Endothelial cell of umbilical vein (primary cell): ENCODE data around the gene NR4A1. TPM values are rescaled to one million over a fixed set of nuclear protein-coding genes. Genes with fewer than 3 reads are reported as not detected.
A peak's percentile ranks its signal among the peaks of the same experiment; 100 is the strongest.

ENCODE experiments used
- BruUV-seq: library from RNA; stranded (reverse); fragments of 400-500 nt; replicated peaks from 2 replicates; lab custom pipeline; 2021; lab: Mats Ljungman, UMichigan
- CTCF ChIA-PET: fragments of 300-600, 350-600 bp; sonication (Branson Sonifier 250); formaldehyde crosslinking; loops from one replicate; lab custom pipeline; 2021; ENCODE audit warnings: antibody characterized with exemption, inconsistent platforms; lab: Charles Lee
- POLR2A ChIA-PET: fragments of 300-600, 350-600 bp; sonication (Branson Sonifier 250); formaldehyde crosslinking; loops from one replicate; lab custom pipeline; 2021; ENCODE audit warnings: antibody characterized with exemption, inconsistent platforms; lab: Charles Lee
- DNase-seq: peaks from one replicate; pipeline ENCODE4 v3.0.0-alpha.2; 2011; ENCODE audit warnings: low read depth, low spot score
- FAIRE-seq: peaks from 2 replicates; lab custom pipeline; 2011; peaks lifted over from hg19 to GRCh38; lab: Jason Lieb, UNC
- H2AFZ ChIP-seq: 2 replicates; pipeline ENCODE4 v1.6.0; 2012; ENCODE audit warnings: low read depth, low read length, control low read depth, inconsistent platforms
- H3K27ac ChIP-seq: 2 replicates; pipeline ENCODE4 v1.5.1; 2011; ENCODE audit warnings: low read depth, mild to moderate bottlenecking, control low read depth, low read length, moderate library complexity; ENCODE audit not compliant: insufficient read depth
- H3K27me3 ChIP-seq, 2 experiments: 2 replicates each; pipeline versions ENCODE4 v1.6.0 to v1.6.1; 2011; ENCODE audit warnings: low read length in 2 of 2, mixed read lengths in 1 of 2; ENCODE audit not compliant: control insufficient read depth in 2 of 2, insufficient read depth in 2 of 2
- H3K36me3 ChIP-seq, 2 experiments: 2 replicates in 1 of 2; 3 replicates in 1 of 2; pipeline ENCODE4 v1.5.1; 2011; ENCODE audit warnings: low read length in 2 of 2, mild to moderate bottlenecking in 1 of 2, moderate library complexity in 1 of 2; ENCODE audit not compliant: control insufficient read depth in 2 of 2, insufficient read depth in 2 of 2; ENCODE audit errors: extremely low read depth in 1 of 2
- H3K4me1 ChIP-seq: 3 replicates; pipeline ENCODE4 v1.5.1; 2011; ENCODE audit warnings: mild to moderate bottlenecking, low read length; ENCODE audit not compliant: control insufficient read depth, insufficient read depth; ENCODE audit errors: extremely low read depth
- H3K4me2 ChIP-seq: 2 replicates; pipeline ENCODE4 v1.6.1; 2011; ENCODE audit warnings: low read length, control low read depth, mixed read lengths; ENCODE audit not compliant: insufficient read depth
- H3K4me3 ChIP-seq, 3 experiments: fragments of 200-600 bp in 1 of 3; sonication (generic), shearing (Covaris generic) in 1 of 3; replicated peaks in 1 of 3; 2 replicates each; pipeline ENCODE4 v1.5.1; 2011 to 2016; ENCODE audit warnings: control low read depth in 3 of 3, low read length in 3 of 3, mild to moderate bottlenecking in 2 of 3, inconsistent platforms in 1 of 3, low read depth in 1 of 3, moderate library complexity in 1 of 3; ENCODE audit not compliant: insufficient read depth in 1 of 3
- H3K79me2 ChIP-seq: 2 replicates; pipeline ENCODE4 v1.6.0; 2012; ENCODE audit warnings: low read length, inconsistent platforms; ENCODE audit not compliant: control insufficient read depth, insufficient read depth
- H3K9ac ChIP-seq: replicated peaks from 2 replicates; pipeline ENCODE3; 2011; ENCODE audit warnings: low read length, control low read depth; ENCODE audit not compliant: insufficient read depth; ENCODE audit errors: extremely low read depth
- H3K9me1 ChIP-seq: replicated peaks from 3 replicates; pipeline ENCODE4 v1.6.0; 2011; ENCODE audit warnings: mild to moderate bottlenecking, low read length; ENCODE audit not compliant: control insufficient read depth, insufficient read depth; ENCODE audit errors: extremely low read depth
- H3K9me3 ChIP-seq: replicated peaks from 2 replicates; pipeline ENCODE4 v1.5.1; 2012; ENCODE audit warnings: low read length, inconsistent platforms; ENCODE audit not compliant: control insufficient read depth, insufficient read depth
- H4K20me1 ChIP-seq: replicated peaks from 2 replicates; pipeline ENCODE3; 2011; ENCODE audit warnings: mild to moderate bottlenecking, low read length; ENCODE audit not compliant: control insufficient read depth, insufficient read depth; ENCODE audit errors: extremely low read depth
- CTCF ChIP-seq, 2 donors: IDR thresholded peaks; 1 replicate in 1 of 2; 2 replicates in 1 of 2; pipeline ENCODE4 v1.5.1; 2011; ENCODE audit warnings: low read length in 2 of 2, mild to moderate bottlenecking in 2 of 2, moderate library complexity in 2 of 2, control low read depth in 1 of 2, inconsistent platforms in 1 of 2, low read depth in 1 of 2; ENCODE audit not compliant: insufficient read depth in 1 of 2; ENCODE audit errors: extremely low read depth in 1 of 2
- EZH2 ChIP-seq: IDR thresholded peaks from 2 replicates; pipeline ENCODE4 v1.6.1; 2012; ENCODE audit warnings: borderline replicate concordance, low read depth, mild to moderate bottlenecking, moderate library complexity, low read length, inconsistent platforms; ENCODE audit not compliant: severe bottlenecking
- FOS ChIP-seq: IDR thresholded peaks from 2 replicates; pipeline ENCODE4 v1.6.1; 2011; ENCODE audit warnings: mild to moderate bottlenecking, low read length, moderate library complexity, borderline replicate concordance; ENCODE audit not compliant: insufficient read depth
- GATA2 ChIP-seq: IDR thresholded peaks from 2 replicates; pipeline ENCODE4 v1.7.0; 2011; ENCODE audit warnings: low read depth, mild to moderate bottlenecking, moderate library complexity, mixed read lengths, low read length; ENCODE audit not compliant: insufficient read length, insufficient read depth
- JUN ChIP-seq: IDR thresholded peaks from 2 replicates; pipeline ENCODE4 v1.6.1; 2011; ENCODE audit warnings: borderline replicate concordance, low read depth; ENCODE audit not compliant: insufficient read length, insufficient read depth
- MAX ChIP-seq: IDR thresholded peaks from 2 replicates; pipeline ENCODE4 v1.6.1; 2011; ENCODE audit not compliant: insufficient read depth, insufficient read length
- MYC ChIP-seq: IDR thresholded peaks from one replicate; pipeline ENCODE4 v1.6.1; 2011; ENCODE audit warnings: mild to moderate bottlenecking, low read depth, low read length
- POLR2A ChIP-seq: IDR thresholded peaks from 2 replicates; pipeline ENCODE4 v1.6.1; 2012; ENCODE audit warnings: low read depth, mild to moderate bottlenecking, control low read depth, low read length
- POLR2AphosphoS5 ChIP-seq: IDR thresholded peaks from 2 replicates; pipeline ENCODE4 v1.6.1; 2012; ENCODE audit warnings: low read depth, mild to moderate bottlenecking, control low read depth, low read length, moderate library complexity; ENCODE audit not compliant: insufficient read depth
- dilution Hi-C: fragments of 300-500 bp; cut with MboI; formaldehyde crosslinking; loops from one replicate; pipeline ENCODE4 v1.15.0; 2019; ENCODE audit warnings: low sequenced_read_pairs; ENCODE audit not compliant: extremely low pct_ligation_motif_present
- intact Hi-C: fragments of 100-400 bp; cut with micrococcal nuclease; formaldehyde crosslinking; loops from one replicate; pipeline ENCODE4 v1.10.0; 2022
- polyA plus RNA-seq, 4 experiments: library from polyadenylated mRNA; depleted of rRNA in 3 of 4; stranded (reverse) in 3 of 4; unstranded in 1 of 4; fragments of >200 nt; gene quantifications; 2 replicates each; pipeline versions ENCODE4 v1.2.1 to v1.2.3, GENCODE V29; 2011 to 2012; ENCODE audit warnings: missing spikeins in 1 of 4
- total RNA-seq: library from RNA; stranded (reverse); gene quantifications from 2 replicates; pipeline ENCODE4 v1.2.3, GENCODE V29; 2021

Gene NR4A1
- total and polyA plus RNA-seq, 2 donors (not counting 3 experiments of a cell fraction or from before 2014, with no cell fraction given), result 6.8 to 18.2 TPM

DNA sequence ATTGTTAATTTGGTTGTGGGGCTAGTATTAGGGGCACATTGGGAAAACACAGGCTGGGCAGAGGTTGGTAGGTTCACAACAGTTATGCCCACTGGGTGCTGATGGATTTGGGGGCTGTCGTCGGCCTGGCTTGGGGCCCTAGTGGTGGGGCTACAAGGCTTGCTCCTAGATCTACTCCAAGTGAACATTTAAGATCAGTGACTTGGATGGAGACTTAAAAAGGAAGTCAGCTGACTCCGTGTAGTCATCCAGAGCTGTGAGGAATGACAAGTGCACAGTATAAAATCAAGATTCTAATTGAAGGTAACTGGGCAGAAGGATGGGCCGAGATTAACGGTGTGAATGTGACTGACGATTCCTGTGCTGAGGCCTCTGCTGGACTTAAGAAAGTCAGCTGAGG lies 12.8 kb upstream of the NR4A1 start:
- Histone ChIP-seq H3K4me3 (no peak overlapping the region), H3K9me1 (no peaks in the 10 kb centered on the region), H3K9ac (no peak overlapping the region), H3K4me2 (peak overlapping the region; percentile 2), H3K36me3 (no peaks in the 10 kb centered on the region), H3K4me1 (peaks cover 15% of the 10 kb centered on the region), H4K20me1 (no peaks in the 10 kb centered on the region), H3K27ac (no peak overlapping the region), H3K79me2 (no peaks in the 10 kb centered on the region), H3K9me3 (no peaks in the 10 kb centered on the region), H2AFZ (no peak overlapping the region), H3K27me3 (no peaks in the 10 kb centered on the region)
- TF ChIP-seq FOS (no peak), MAX (no peak), EZH2 (no peak), MYC (no peak), POLR2A (no peak), GATA2 (no peak), POLR2AphosphoS5 (no peak)
- ChIA-PET POLR2A (no interaction called here), CTCF (interaction anchor here (1.0 to 8.7 kb wide), 9 partner anchors 9 to 83 kb away, joined by 3 to 67 read pairs (median 5); partner anchors contain the start of genes ATG101 and NR4A1)
- BruUV-seq, result TSS peak; percentile 29
- dilution Hi-C loops (no loop called here), intact Hi-C loops (no loop called here)
- peak; percentile 55 for FAIRE-seq
- DNase-seq, result peak; percentile 30

DNA sequence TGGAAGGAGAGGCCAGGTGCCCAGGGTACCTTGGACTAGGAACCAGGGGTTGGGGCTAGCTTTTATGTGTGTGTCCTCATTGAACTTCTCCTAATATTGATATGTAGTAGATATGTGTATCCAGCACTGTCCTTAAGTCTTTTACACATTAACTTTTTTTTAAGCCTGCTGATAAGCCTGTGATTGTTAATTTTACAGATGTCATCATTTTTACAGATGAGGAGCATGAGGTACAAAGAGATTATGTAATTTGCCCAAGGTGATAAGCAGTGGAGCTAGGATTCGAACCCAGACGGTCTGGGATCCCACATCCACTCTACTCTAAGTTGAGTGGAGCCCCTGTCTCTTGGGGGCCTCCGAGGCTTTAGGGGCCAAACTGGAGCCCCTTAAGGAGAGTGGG lies 10.2 kb upstream of the NR4A1 start:
- Histone ChIP-seq H3K4me3 (no peak overlapping the region), H2AFZ (no peak overlapping the region), H3K27me3 (no peaks in the 10 kb centered on the region), H3K4me2 (no peak overlapping the region), H3K9ac (no peak overlapping the region), H3K4me1 (peaks cover 36% of the 10 kb centered on the region), H3K9me1 (no peaks in the 10 kb centered on the region), H4K20me1 (no peaks in the 10 kb centered on the region), H3K36me3 (no peaks in the 10 kb centered on the region), H3K79me2 (no peaks in the 10 kb centered on the region), H3K27ac (no peak overlapping the region), H3K9me3 (no peaks in the 10 kb centered on the region)
- TF ChIP-seq CTCF (IDR thresholded peaks at IDR 0.05; ENCODE audit: extremely low read depth in 1 of 2, insufficient read depth in 1 of 2, low read depth in 1 of 2, low read length in 2 of 2), result no peak
- TF ChIP-seq FOS, result no peak
- TF ChIP-seq MAX, result no peak
- TF ChIP-seq POLR2A, result no peak
- TF ChIP-seq MYC, result no peak
- no peak for TF ChIP-seq EZH2
- TF ChIP-seq POLR2AphosphoS5, result no peak
- no peak for TF ChIP-seq GATA2
- no peak for TF ChIP-seq JUN
- DNase-seq (no peak), FAIRE-seq (no peak)
- POLR2A ChIA-PET, result no interaction called here
- CTCF ChIA-PET, result interaction anchor here (0.8 to 8.7 kb wide), 4 partner anchors 11 to 80 kb away, joined by 3 to 67 read pairs (median 4); partner anchors contain the start of gene NR4A1
- intact Hi-C loops, result no loop called here
- dilution Hi-C loops, result no loop called here
- BruUV-seq, result no TSS peak
